Measurements from ENCODE around the gene TPO. TPM values are rescaled to one million over a fixed set of nuclear protein-coding genes. Genes with fewer than 3 reads are reported as not detected.
"Not testable (repeated sequence)": the region's sequence is repeated elsewhere in the genome, so short reads cannot be mapped to it uniquely, and the experiment has no call there.

The TPO gene
- total RNA-seq, 3 donors from 2014 or later: 5.1 to 21.0 (median 15.1) TPM

- TF ChIP-seq POLR2AphosphoS5 (IDR thresholded peaks at IDR 0.05): no peak
- no peak for TF ChIP-seq POLR2A (IDR thresholded peaks at IDR 0.05)
- no peak for TF ChIP-seq CTCF (IDR thresholded peaks at IDR 0.05)
- no peaks in the 10 kb centered on the region for H3K36me3 ChIP-seq
- H3K4me1 ChIP-seq: no peaks in the 10 kb centered on the region
- H3K27me3 ChIP-seq: no peaks in the 10 kb centered on the region
- H3K9me3 ChIP-seq: no peaks in the 10 kb centered on the region
- intact Hi-C loops (cut with DNase I; ENCODE audit: low total_unique reads): no loop called here
- no peak overlapping the region for H3K4me3 ChIP-seq
- no peak overlapping the region for H3K27ac ChIP-seq
- peak in 1 of 2 donors; percentile 24 for DNase-seq (ENCODE audit: low spot score in 2 of 2)
Observed at GRCh38 chr2:1491751-1492150, 78.5 kb downstream of the TPO start.

GRCh38 chr2:1492231-1492630 is 79.0 kb downstream of the TPO start:
- H3K27me3 ChIP-seq; H3K36me3 ChIP-seq; intact Hi-C loops (cut with DNase I; ENCODE audit: low total_unique reads); H3K9me3 ChIP-seq; H3K4me3 ChIP-seq; H3K27ac ChIP-seq; H3K4me1 ChIP-seq; DNase-seq (ENCODE audit: low spot score in 2 of 2): not testable (repeated sequence)

GRCh38 chr2:1492711-1493430 is 79.6 kb downstream of the TPO start:
- peak overlapping the region in 1 of 2 donors; percentile 32 for H3K27ac ChIP-seq
- H3K36me3 ChIP-seq: no peaks in the 10 kb centered on the region
- no peaks in the 10 kb centered on the region for H3K27me3 ChIP-seq
- no peak overlapping the region for H3K4me3 ChIP-seq
- DNase-seq (ENCODE audit: low spot score in 2 of 2): peak in 1 of 2 donors; percentile 34
- H3K9me3 ChIP-seq: no peaks in the 10 kb centered on the region
- TF ChIP-seq CTCF (IDR thresholded peaks at IDR 0.05) (no peak), POLR2AphosphoS5 (IDR thresholded peaks at IDR 0.05) (no peak), POLR2A (IDR thresholded peaks at IDR 0.05) (no peak)
- intact Hi-C loops (cut with DNase I; ENCODE audit: low total_unique reads): no loop called here
- H3K4me1 ChIP-seq: no peaks in the 10 kb centered on the region

- DNase-seq (ENCODE audit: low spot score in 2 of 2): peak in 1 of 2 donors; percentile 42
- H3K27me3 ChIP-seq: no peaks in the 10 kb centered on the region
- no peak overlapping the region for H3K4me3 ChIP-seq
- no peaks in the 10 kb centered on the region for H3K36me3 ChIP-seq
- no peaks in the 10 kb centered on the region for H3K9me3 ChIP-seq
- peak overlapping the region in 1 of 2 donors; percentile 32 for H3K27ac ChIP-seq
- intact Hi-C loops (cut with DNase I; ENCODE audit: low total_unique reads): no loop called here
- TF ChIP-seq POLR2AphosphoS5 (IDR thresholded peaks at IDR 0.05) (no peak), POLR2A (IDR thresholded peaks at IDR 0.05) (no peak), CTCF (IDR thresholded peaks at IDR 0.05) (no peak)
- no peaks in the 10 kb centered on the region for H3K4me1 ChIP-seq
Observed at GRCh38 chr2:1493431-1494126, 80.3 kb downstream of the TPO start.

- H3K4me1 ChIP-seq: no peaks in the 10 kb centered on the region
- no peak for TF ChIP-seq POLR2AphosphoS5 (IDR thresholded peaks at IDR 0.05)
- TF ChIP-seq POLR2A (IDR thresholded peaks at IDR 0.05): no peak
- TF ChIP-seq CTCF (IDR thresholded peaks at IDR 0.05): no peak
- H3K27me3 ChIP-seq: no peaks in the 10 kb centered on the region
- DNase-seq (ENCODE audit: low spot score in 2 of 2): peak in 1 of 2 donors; percentile 28
- intact Hi-C loops (cut with DNase I; ENCODE audit: low total_unique reads): no loop called here
- no peaks in the 10 kb centered on the region for H3K36me3 ChIP-seq
- no peaks in the 10 kb centered on the region for H3K9me3 ChIP-seq
- H3K4me3 ChIP-seq: no peak overlapping the region
- H3K27ac ChIP-seq: no peak overlapping the region
Observed at GRCh38 chr2:1494257-1494656, 81.0 kb downstream of the TPO start.
